SU-DHL-6 (cell line): ENCODE data around the gene DAND5.
A peak's percentile ranks its signal among the peaks of the same experiment; 100 is the strongest.

ENCODE experiments used
- H2AFZ ChIP-seq: fragments of 200-600 bp; sonication (generic); 2 replicates; pipeline ENCODE4 v1.6.1; 2014; ENCODE audit warnings: low read depth, mild to moderate bottlenecking, moderate library complexity, mixed read lengths, antibody characterized with exemption, low read length; ENCODE audit not compliant: severe bottlenecking
- H3F3A ChIP-seq: fragments of 200-600 bp; shearing (Covaris generic); 2 replicates; pipeline ENCODE4 v1.6.0; 2016; ENCODE audit warnings: antibody characterized with exemption, mild to moderate bottlenecking; ENCODE audit not compliant: insufficient read depth
- H3K27ac ChIP-seq: fragments of 200-600 bp; sonication (generic); 2 replicates; pipeline ENCODE4 v1.5.1; 2016; ENCODE audit warnings: low read depth, mild to moderate bottlenecking, low read length, moderate library complexity, mixed read lengths
- H3K27me3 ChIP-seq: fragments of 200-600 bp; sonication (generic), shearing (Covaris generic); 2 replicates; pipeline ENCODE4 v1.6.0; 2014; ENCODE audit warnings: mild to moderate bottlenecking, low read length
- H3K36me3 ChIP-seq: fragments of 200-600 bp; sonication (generic); 2 replicates; pipeline ENCODE4 v1.6.1; 2014; ENCODE audit warnings: mild to moderate bottlenecking, low read length, mixed read lengths
- H3K4me2 ChIP-seq: fragments of 300-600, 200-600 bp; shearing (Covaris generic), sonication (generic); 2 replicates; pipeline ENCODE4 v1.6.0; 2014; ENCODE audit warnings: low read length, low read depth, mild to moderate bottlenecking; ENCODE audit not compliant: poor library complexity, severe bottlenecking
- H3K4me3 ChIP-seq: fragments of 200-600 bp; sonication (generic); 2 replicates; pipeline ENCODE4 v1.5.1; 2014; ENCODE audit warnings: antibody characterized with exemption, low read length, mild to moderate bottlenecking, mixed read lengths; ENCODE audit not compliant: insufficient read depth, poor library complexity, severe bottlenecking
- H3K79me2 ChIP-seq: fragments of 200-600 bp; sonication (generic); 2 replicates; pipeline ENCODE4 v1.6.1; 2014; ENCODE audit warnings: mild to moderate bottlenecking, low read length, moderate library complexity; ENCODE audit not compliant: insufficient read depth
- H3K9ac ChIP-seq: fragments of 200-600 bp; sonication (generic); 2 replicates; pipeline ENCODE4 v1.7.0; 2014; ENCODE audit warnings: mild to moderate bottlenecking, low read length
- H3K9me2 ChIP-seq: fragments of 200-600 bp; sonication (generic); replicated peaks from 2 replicates; pipeline ENCODE4 v1.6.1; 2014; ENCODE audit warnings: low read length; ENCODE audit not compliant: insufficient read depth
- H3K9me3 ChIP-seq: fragments of 200-600 bp; sonication (generic); 2 replicates; pipeline ENCODE4 v1.6.1; 2014; ENCODE audit warnings: low read length, mixed read lengths; ENCODE audit not compliant: insufficient read depth
- H4K20me1 ChIP-seq: fragments of 200-600 bp; sonication (generic); 2 replicates; pipeline ENCODE4 v1.6.1; 2014; ENCODE audit warnings: low read depth, mild to moderate bottlenecking, antibody characterized with exemption, low read length, moderate library complexity, mixed read lengths
- CTCF ChIP-seq: fragments of 200-600 bp; sonication (generic); IDR thresholded peaks from one replicate; pipeline ENCODE4 v1.5.1; 2017; ENCODE audit warnings: antibody characterized with exemption, mild to moderate bottlenecking, low read length, moderate library complexity; ENCODE audit not compliant: insufficient read depth, poor library complexity, severe bottlenecking
- EZH2phosphoT487 ChIP-seq: fragments of 200-600 bp; sonication (generic), shearing (Covaris generic); conservative IDR thresholded peaks from 2 replicates; pipeline ENCODE4 v1.6.1; 2018; ENCODE audit warnings: mild to moderate bottlenecking, antibody characterized with exemption, low read length, moderate library complexity, mixed read lengths

Gene DAND5

GRCh38 chr19:12982648-12983047 lies 13.3 kb downstream of the DAND5 start:
- Histone ChIP-seq H2AFZ (no peak overlapping the region), H3K4me2 (no peak overlapping the region), H3K27me3 (no peaks in the 10 kb centered on the region), H3K27ac (no peak overlapping the region), H3K79me2 (no peaks in the 10 kb centered on the region), H3K9ac (no peak overlapping the region), H3K9me3 (no peaks in the 10 kb centered on the region), H3K4me3 (no peak overlapping the region), H3F3A (no peaks in the 10 kb centered on the region), H4K20me1 (no peaks in the 10 kb centered on the region), H3K9me2 (no peaks in the 10 kb centered on the region), H3K36me3 (no peaks in the 10 kb centered on the region)
- TF ChIP-seq CTCF (no peak), EZH2phosphoT487 (no peak)

- no peaks in the 10 kb centered on the region for H3K9me2 ChIP-seq
- H3K79me2 ChIP-seq: no peaks in the 10 kb centered on the region
- no peaks in the 10 kb centered on the region for H3K36me3 ChIP-seq
- H3F3A ChIP-seq: no peaks in the 10 kb centered on the region
- no peak overlapping the region for H3K4me3 ChIP-seq
- H3K27ac ChIP-seq: no peak overlapping the region
- no peak overlapping the region for H3K9ac ChIP-seq
- TF ChIP-seq CTCF: no peak
- no peaks in the 10 kb centered on the region for H3K9me3 ChIP-seq
- H3K4me2 ChIP-seq: peak overlapping the region; percentile 36
- H3K27me3 ChIP-seq: no peaks in the 10 kb centered on the region
- H4K20me1 ChIP-seq: no peaks in the 10 kb centered on the region
- H2AFZ ChIP-seq: no peak overlapping the region
These were observed 13.7 kb downstream of the DAND5 start for GRCh38 chr19:12983091-12983490.

GRCh38 chr19:12983542-12984142 lies 14.3 kb downstream of the DAND5 start:
- no peak overlapping the region for H2AFZ ChIP-seq
- peak overlapping the region; percentile 36 for H3K4me2 ChIP-seq
- H3K9me3 ChIP-seq: no peaks in the 10 kb centered on the region
- H4K20me1 ChIP-seq: no peaks in the 10 kb centered on the region
- H3K36me3 ChIP-seq: no peaks in the 10 kb centered on the region
- H3K27me3 ChIP-seq: no peaks in the 10 kb centered on the region
- no peak overlapping the region for H3K27ac ChIP-seq
- H3K9ac ChIP-seq: no peak overlapping the region
- no peaks in the 10 kb centered on the region for H3K9me2 ChIP-seq
- no peaks in the 10 kb centered on the region for H3F3A ChIP-seq
- TF ChIP-seq EZH2phosphoT487 (no peak), CTCF (peak; percentile 60)
- no peaks in the 10 kb centered on the region for H3K79me2 ChIP-seq
- no peak overlapping the region for H3K4me3 ChIP-seq
